K562 (cell line): ENCODE results near the gene ANP32B. TPM values are rescaled to one million over a fixed set of nuclear protein-coding genes. Genes with fewer than 3 reads are reported as not detected.
"Not testable (repeated sequence)": the region's sequence is repeated elsewhere in the genome, so short reads cannot be mapped to it uniquely, and the experiment has no call there.

Experiments
- ARID1B ChIP-seq: fragments of 450-650 bp; IDR thresholded peaks from 2 replicates; pipeline ENCODE4 v1.6.1; 2016; ENCODE audit warnings: antibody characterized with exemption, mild to moderate bottlenecking, inconsistent platforms
- DPF2 ChIP-seq: fragments of 450-650 bp; IDR thresholded peaks from 2 replicates; pipeline ENCODE4 v1.6.1; 2016
- FOS ChIP-seq: IDR thresholded peaks from 3 replicates; pipeline ENCODE4 v1.6.1; 2011; ENCODE audit not compliant: insufficient read length; ENCODE audit errors: extremely low read depth
- FOSL1 ChIP-seq: fragments of 200-800 bp; sonication (Bioruptor generic); conservative IDR thresholded peaks from 2 replicates; pipeline ENCODE4 v1.6.1; 2016; ENCODE audit warnings: missing genetic modification characterization, missing compliant biosample characterization
- KLF16 ChIP-seq: IDR thresholded peaks from 2 replicates; pipeline ENCODE4 v1.6.1; 2016; ENCODE audit warnings: antibody characterized with exemption
- L3MBTL2 ChIP-seq: fragments of 450-650 bp; IDR thresholded peaks from 2 replicates; pipeline ENCODE4 v1.6.1; 2016; ENCODE audit warnings: mild to moderate bottlenecking, moderate library complexity
- MTA1 ChIP-seq: fragments of 450-650 bp; IDR thresholded peaks from 2 replicates; pipeline ENCODE4 v1.6.1; 2017; ENCODE audit warnings: borderline replicate concordance
- NRF1 ChIP-seq, 2 experiments: fragments of 450-650 bp; IDR thresholded peaks in 1 of 2; conservative IDR thresholded peaks in 1 of 2; 2 replicates each; pipeline ENCODE4 v1.6.1; 2014; ENCODE audit warnings: mild to moderate bottlenecking in 2 of 2
- PYGO2 ChIP-seq: fragments of 450-650 bp; IDR thresholded peaks from 2 replicates; pipeline ENCODE4 v1.6.1; 2016; ENCODE audit warnings: mild to moderate bottlenecking, missing genetic modification characterization, moderate library complexity, missing compliant biosample characterization
- RAD51 ChIP-seq: fragments of 450-650 bp; IDR thresholded peaks from 2 replicates; pipeline ENCODE4 v1.7.1; 2016; ENCODE audit warnings: low read depth, mild to moderate bottlenecking, borderline replicate concordance
- SMARCC2 ChIP-seq: fragments of 450-650 bp; IDR thresholded peaks from 2 replicates; pipeline ENCODE4 v1.6.1; 2017; ENCODE audit warnings: antibody characterized with exemption, moderate library complexity, mild to moderate bottlenecking, low read depth
- SRF ChIP-seq, 2 experiments: fragments of 250-450, 450-650 bp in 1 of 2; sonication (Bioruptor Pico) in 1 of 2; sonication (generic) in 1 of 2; formaldehyde crosslinking; IDR thresholded peaks; 2 replicates each; pipeline versions ENCODE4 v1.5.0 to v1.5.1; 2020 to 2022; ENCODE audit warnings: mild to moderate bottlenecking in 1 of 2, missing genetic modification reagents in 1 of 2
- STAT6 ChIP-seq: sonication (generic); formaldehyde crosslinking; IDR thresholded peaks from 2 replicates; pipeline ENCODE4 v1.8.1; 2023; ENCODE audit warnings: mild to moderate bottlenecking, missing genetic modification reagents
- TEAD4 ChIP-seq, 2 experiments: sonication (generic) in 1 of 2; formaldehyde crosslinking in 1 of 2; IDR thresholded peaks; 2 replicates each; pipeline versions ENCODE4 v1.6.1 to v1.8.0; 2012 to 2022; ENCODE audit warnings: borderline replicate concordance in 1 of 2, inconsistent platforms in 1 of 2, low read length in 1 of 2, mild to moderate bottlenecking in 1 of 2, missing genetic modification reagents in 1 of 2
- ZBTB2 ChIP-seq: fragments of 450-650 bp; IDR thresholded peaks from 2 replicates; pipeline ENCODE4 v1.6.1; 2016; ENCODE audit warnings: antibody characterized with exemption
- ZKSCAN8 ChIP-seq: fragments of 200-800 bp; sonication (Bioruptor generic); IDR thresholded peaks from 2 replicates; pipeline ENCODE4 v1.6.1; 2016; ENCODE audit warnings: missing genetic modification characterization, missing compliant biosample characterization
- ZNF609 ChIP-seq: sonication (generic); formaldehyde crosslinking; IDR thresholded peaks from 2 replicates; pipeline ENCODE4 v1.8.1; 2023; ENCODE audit warnings: missing genetic modification reagents, mild to moderate bottlenecking, borderline replicate concordance
- ZNF668 ChIP-seq: fragments of 250-450 bp; sonication (Bioruptor Pico); IDR thresholded peaks from 2 replicates; pipeline ENCODE4 v1.8.0; 2022; ENCODE audit warnings: mild to moderate bottlenecking, inconsistent platforms
- polyA plus RNA-seq, 8 experiments: library from polyadenylated mRNA; depleted of rRNA in 4 of 8; stranded (reverse) in 5 of 8; unstranded in 3 of 8; fragments of >200 nt; fragmentation: Nextera tagmentation in 2 of 8; fragmentation: Illumina TruSeq in 1 of 8; extraction: Ambion mirVana in 2 of 8; extraction: Trizol in 1 of 8; gene quantifications; 2 replicates each; pipeline versions ENCODE4 v1.2.1 to v1.2.3, GENCODE V29; 2011 to 2014; ENCODE audit warnings: inconsistent platforms in 1 of 8, missing spikeins in 1 of 8
- total RNA-seq, 7 experiments: library from RNA; depleted of rRNA in 6 of 7; stranded (reverse); fragments of >200 nt in 6 of 7; fragmentation: Illumina TruSeq in 2 of 7; extraction: Trizol in 2 of 7; gene quantifications; 2 replicates each; pipeline versions ENCODE4 v1.2.1 to v1.2.3, GENCODE V29; 2011 to 2021; ENCODE audit warnings: low replicate concordance in 1 of 7

The ANP32B gene
- total and polyA plus RNA-seq, 9 of the 15 experiments (the other 6 are each of a cell fraction or from before 2014, with no cell fraction given), result 68.9 to 815 (median 141) TPM

GRCh38 chr9:97960678-97961328, 22.3 kb upstream of the ANP32B start (continued):
- TF ChIP-seq ZNF609 (CRISPR knock-in tag) (0 out of 2 replicates have a peak, but pooled peaks have one; percentile 50), DPF2 (peak; percentile 100), RAD51 (peak; percentile 79), TEAD4 (IDR thresholded peaks at IDR 0.05; ENCODE audit: low read length) (peak; percentile 95), NRF1 (conservative IDR thresholded peaks at IDR 0.05 in 1 of 2, IDR thresholded peaks at IDR 0.05 in 1 of 2) (peak; percentile 49 to 54), FOSL1 (tag) (peak; percentile 98), L3MBTL2 (peak; percentile 92), PYGO2 (tag) (peak; percentile 71), STAT6 (peak; percentile 56; the same call in 1 of the 2 replicates), ZBTB2 (peak; percentile 91), SRF (CRISPR knock-in tag; IDR thresholded peaks at IDR 0.05) (0 out of 4 replicates have a peak, but pooled peaks of 1 of the 2 experiments have one; percentile 54), FOS (peak; percentile 47), SMARCC2 (peak; percentile 97), ZKSCAN8 (CRISPR knock-in tag) (peak; percentile 72; the same call in 1 of the 2 replicates), ARID1B (peak; percentile 99), MTA1 (peak; percentile 90), KLF16 (peak; percentile 90), ZNF668 (peak; percentile 57; the same call in 1 of the 2 replicates)
- not testable (repeated sequence) for TF ChIP-seq TEAD4 (CRISPR knock-in tag; IDR thresholded peaks at IDR 0.05; ENCODE audit: borderline replicate concordance)
